SK-N-SH treated with all-trans-retinoic acid at 6 μM for 48 hours (cell line): Measurements from ENCODE around the gene RNFT2.

Source experiments
- ISL1 ChIP-seq: fragments of 250-450 bp; sonication (Bioruptor Pico); IDR thresholded peaks from 2 replicates; pipeline ENCODE4 v2.1.2; 2022; ENCODE audit warnings: mild to moderate bottlenecking, moderate library complexity
- ZFP3 ChIP-seq: fragments of 250-450 bp; sonication (Bioruptor Pico); IDR thresholded peaks from 2 replicates; pipeline ENCODE4 v1.5.0; 2020; ENCODE audit warnings: mild to moderate bottlenecking, moderate library complexity
- TF ChIP-seq, protein P1 (sequence below): fragments of 250-450 bp; sonication (Bioruptor Pico); IDR thresholded peaks from 2 replicates; pipeline ENCODE4 v1.5.1; 2020; ENCODE audit warnings: low read depth, mild to moderate bottlenecking, moderate library complexity

DNA sequence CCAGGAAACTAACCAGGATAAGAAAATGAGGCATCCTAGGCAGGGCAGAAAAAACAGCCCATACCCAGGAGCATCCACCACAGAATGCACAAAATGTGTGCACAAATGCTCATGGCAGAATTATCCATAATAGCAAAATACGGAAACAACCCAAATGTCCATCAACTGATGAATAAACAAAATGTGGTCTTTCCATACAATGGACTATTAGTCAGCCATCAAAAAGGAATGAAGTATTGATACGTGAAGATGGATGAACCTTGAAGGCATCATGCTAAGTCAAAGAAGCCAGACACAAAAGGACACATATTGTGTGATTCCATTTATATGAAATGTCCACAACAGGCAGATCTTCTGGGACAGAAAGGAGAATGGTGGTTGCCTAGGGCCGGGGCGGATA lies 124.1 kb downstream of the RNFT2 start:
- TF ChIP-seq, protein P1, sequence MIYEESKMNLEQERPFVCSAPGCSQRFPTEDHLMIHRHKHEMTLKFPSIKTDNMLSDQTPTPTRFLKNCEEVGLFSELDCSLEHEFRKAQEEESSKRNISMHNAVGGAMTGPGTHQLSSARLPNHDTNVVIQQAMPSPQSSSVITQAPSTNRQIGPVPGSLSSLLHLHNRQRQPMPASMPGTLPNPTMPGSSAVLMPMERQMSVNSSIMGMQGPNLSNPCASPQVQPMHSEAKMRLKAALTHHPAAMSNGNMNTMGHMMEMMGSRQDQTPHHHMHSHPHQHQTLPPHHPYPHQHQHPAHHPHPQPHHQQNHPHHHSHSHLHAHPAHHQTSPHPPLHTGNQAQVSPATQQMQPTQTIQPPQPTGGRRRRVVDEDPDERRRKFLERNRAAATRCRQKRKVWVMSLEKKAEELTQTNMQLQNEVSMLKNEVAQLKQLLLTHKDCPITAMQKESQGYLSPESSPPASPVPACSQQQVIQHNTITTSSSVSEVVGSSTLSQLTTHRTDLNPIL (CRISPR knock-in tag) = no peak
- TF ChIP-seq ISL1 (CRISPR knock-in tag) (no peak), ZFP3 (CRISPR knock-in tag) (no peak)
